HG02870 (cell line): ENCODE results near the gene ZNF354B.
"Not testable (repeated sequence)": the region's sequence is repeated elsewhere in the genome, so short reads cannot be mapped to it uniquely, and the experiment has no call there.

ENCODE experiments used
- ATAC-seq: cut with Tn5 transposase; IDR thresholded peaks from one replicate; pipeline ENCODE4 v1.9.1; 2021; ENCODE audit warnings: mild to moderate bottlenecking, moderate library complexity; ENCODE audit not compliant: unreplicated experiment

The ZNF354B gene

GRCh38 chr5:178859625-178860521 lies at the start of gene ZNF354B:
Gene ZNF354B (plus strand): TSS chr5:178859953. CDS start chr5:178861048, 1,095 bp downstream.
- ATAC-seq = peak; percentile 95

GRCh38 chr5:178817506-178817905 lies 42.2 kb upstream of the ZNF354B start:
- no peak for ATAC-seq

- no peak for ATAC-seq
Observed at GRCh38 chr5:178818094-178818493, 41.7 kb upstream of the ZNF354B start.

- no peak for ATAC-seq
Observed at GRCh38 chr5:178820001-178820400, 39.8 kb upstream of the ZNF354B start.

GRCh38 chr5:178825444-178825843 lies 34.3 kb upstream of the ZNF354B start:
- no peak for ATAC-seq

GRCh38 chr5:178826216-178826615 lies 33.5 kb upstream of the ZNF354B start:
- ATAC-seq = no peak

- no peak for ATAC-seq
Observed at GRCh38 chr5:178827636-178828035, 32.1 kb upstream of the ZNF354B start.

GRCh38 chr5:178831049-178831448 lies 28.7 kb upstream of the ZNF354B start:
- ATAC-seq = no peak

GRCh38 chr5:178832618-178833201 lies 27.0 kb upstream of the ZNF354B start:
- no peak for ATAC-seq

GRCh38 chr5:178836628-178837027 lies 23.1 kb upstream of the ZNF354B start:
- no peak for ATAC-seq

GRCh38 chr5:178838695-178839318 lies 20.9 kb upstream of the ZNF354B start:
- not testable (repeated sequence) for ATAC-seq

- no peak for ATAC-seq
Observed at GRCh38 chr5:178839319-178839704, 20.4 kb upstream of the ZNF354B start.

GRCh38 chr5:178840399-178840798 lies 19.4 kb upstream of the ZNF354B start:
- ATAC-seq = not testable (repeated sequence)

GRCh38 chr5:178849316-178849715 lies 10.4 kb upstream of the ZNF354B start:
- no peak for ATAC-seq

- ATAC-seq = no peak
Observed at GRCh38 chr5:178851951-178852350, 7.8 kb upstream of the ZNF354B start.

GRCh38 chr5:178854284-178854683 lies 5.5 kb upstream of the ZNF354B start:
- no peak for ATAC-seq

GRCh38 chr5:178860615-178861014 lies 862 bp downstream of the ZNF354B start:
- not testable (repeated sequence) for ATAC-seq

- ATAC-seq = no peak
Observed at GRCh38 chr5:178861627-178862026, 1.9 kb downstream of the ZNF354B start.

GRCh38 chr5:178866946-178867345 lies 7.2 kb downstream of the ZNF354B start:
- ATAC-seq = no peak

GRCh38 chr5:178869577-178869976 lies 9.8 kb downstream of the ZNF354B start:
- ATAC-seq = no peak

GRCh38 chr5:178870411-178870810 lies 10.7 kb downstream of the ZNF354B start:
- no peak for ATAC-seq

GRCh38 chr5:178872302-178872701 lies 12.5 kb downstream of the ZNF354B start:
- ATAC-seq = no peak
